ENCODE results near the gene FASTKD2. TPM values are rescaled to one million over a fixed set of nuclear protein-coding genes. Genes with fewer than 3 reads are reported as not detected.

The FASTKD2 gene
- total and polyA plus RNA-seq, 10 donors, result 8.9 to 27.1 (median 20.7) TPM

DNA sequence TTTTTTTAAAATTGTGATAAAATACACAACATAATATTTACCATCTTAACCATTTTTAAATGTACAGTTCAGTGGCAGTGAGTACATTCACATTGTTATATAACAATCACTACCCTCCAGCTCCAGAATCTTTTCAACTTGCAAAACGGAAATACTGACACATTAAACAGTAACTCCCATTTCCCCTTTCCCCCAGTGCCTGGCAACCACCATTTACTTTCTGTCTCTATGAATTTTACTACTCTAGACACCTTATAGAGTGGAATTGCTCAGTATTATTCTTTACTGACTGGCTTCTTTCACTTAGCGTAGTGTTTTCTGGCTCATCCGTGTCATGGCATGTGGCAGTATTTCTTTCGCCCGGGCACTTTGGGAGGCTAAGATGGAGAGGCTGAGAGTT is 32.6 kb downstream of the FASTKD2 start:
- no peak overlapping the region for H3K4me3 ChIP-seq
- no peak for DNase-seq
- no peaks in the 10 kb centered on the region for H3K27me3 ChIP-seq (replicated peaks in 1 of 7)
- peaks cover 5 to 28% (median 18%) of the 10 kb centered on the region in 6 donors for H3K4me1 ChIP-seq
- no peaks in the 10 kb centered on the region for H3K9me3 ChIP-seq
- H3K36me3 ChIP-seq, result peaks cover 0 to 38% (median 11%) of the 10 kb centered on the region in 6 donors
- TF ChIP-seq POLR2A (IDR thresholded peaks at IDR 0.05) (no peak), CTCF (IDR thresholded peaks at IDR 0.05 in 8 of 11, conservative IDR thresholded peaks at IDR 0.05 in 3 of 11) (no peak)
- intact Hi-C loops (cut with DNase I; ENCODE audit: low total_unique reads), result no loop called here
- peak overlapping the region in 2 of 8 donors; percentile 7 to 15 for H3K27ac ChIP-seq
- WGBS, 5 donors, result 68 to 79% (median 69%) methylated on average over 5 of the region's 5 CpGs

- intact Hi-C loops (cut with DNase I; ENCODE audit: low total_unique reads), result no loop called here
These were observed 33.7 kb downstream of the FASTKD2 start for GRCh38 chr2:206799083-206799482.

GRCh38 chr2:206800506-206801417 is 35.4 kb downstream of the FASTKD2 start:
- DNase-seq, result no peak
- no peaks in the 10 kb centered on the region for H3K9me3 ChIP-seq
- intact Hi-C loops (cut with DNase I; ENCODE audit: low total_unique reads), result loop anchor here (5.0 to 10.0 kb wide), 2 partner anchors 184 to 667 kb away; no protein-coding TSS in a partner anchor
- peak overlapping the region in 1 of 8 donors; percentile 45 for H3K4me3 ChIP-seq
- WGBS, 5 donors, result 26 to 29% (median 29%) methylated on average over 12 of the region's 12 CpGs
- no peaks in the 10 kb centered on the region for H3K27me3 ChIP-seq (replicated peaks in 1 of 7)
- peaks cover 0 to 10% (median 6%) of the 10 kb centered on the region in 6 donors for H3K36me3 ChIP-seq
- no peak overlapping the region for H3K27ac ChIP-seq
- peak; percentile 39 to 74 (median 66) for TF ChIP-seq CTCF (IDR thresholded peaks at IDR 0.05 in 8 of 11, conservative IDR thresholded peaks at IDR 0.05 in 3 of 11)
- TF ChIP-seq POLR2AphosphoS5 (IDR thresholded peaks at IDR 0.05), result no peak
- H3K4me1 ChIP-seq, result peaks cover 5 to 28% (median 18%) of the 10 kb centered on the region in 6 donors

More at GRCh38 chr2:206799083-206799482, 33.7 kb downstream of the FASTKD2 start:
- H3K9me3 ChIP-seq, result no peaks in the 10 kb centered on the region
- no peak for TF ChIP-seq POLR2AphosphoS5 (IDR thresholded peaks at IDR 0.05)
- no peaks in the 10 kb centered on the region for H3K27me3 ChIP-seq (replicated peaks in 1 of 7)
- peaks cover 0 to 27% (median 11%) of the 10 kb centered on the region in 6 donors for H3K36me3 ChIP-seq
- no peak overlapping the region for H3K4me3 ChIP-seq
- no peak for DNase-seq
- peaks cover 5 to 28% (median 18%) of the 10 kb centered on the region in 6 donors for H3K4me1 ChIP-seq
- no peak overlapping the region for H3K27ac ChIP-seq
- WGBS, 5 donors, result 41 to 68% (median 43%) methylated on average over 3 of the region's 3 CpGs

DNA sequence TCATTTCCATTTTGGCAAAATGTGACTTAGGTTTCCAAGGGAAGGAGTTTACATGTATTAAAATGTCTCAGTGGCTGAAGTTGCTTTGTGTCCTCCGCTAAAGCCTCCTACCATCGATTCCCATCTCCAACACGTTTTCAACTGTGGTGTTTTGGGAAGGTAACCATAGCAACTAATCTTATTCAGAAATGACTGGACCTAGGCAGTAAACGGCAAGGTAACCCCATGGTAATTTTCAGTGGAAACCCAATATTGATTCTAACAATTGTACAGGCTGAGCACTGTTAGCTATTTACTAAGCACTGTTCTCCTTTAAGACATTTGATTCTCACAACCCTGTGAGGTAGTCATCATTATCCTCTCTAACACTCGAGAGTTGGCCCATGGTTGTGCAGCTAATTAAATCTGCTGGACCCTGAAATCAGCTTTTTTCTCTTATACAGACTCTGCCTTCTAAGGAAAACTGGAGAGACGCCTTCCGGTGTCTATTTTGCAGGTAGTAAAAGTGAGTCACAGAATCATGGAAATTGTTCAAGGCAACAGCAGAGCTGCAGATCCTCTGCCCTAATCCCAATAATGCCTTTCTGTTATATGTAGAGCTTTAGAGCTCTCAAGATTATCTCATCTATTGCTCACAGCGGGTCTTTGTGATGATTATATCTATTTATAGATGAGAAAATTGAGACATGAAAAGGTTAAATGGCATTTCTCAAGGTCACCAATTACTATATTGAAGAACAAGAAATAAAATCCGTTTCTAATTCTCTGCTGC is 36.2 kb downstream of the FASTKD2 start:
- H3K36me3 ChIP-seq, result peaks cover 0 to 1% (median under 1%) of the 10 kb centered on the region in 6 donors
- no peaks in the 10 kb centered on the region for H3K9me3 ChIP-seq
- intact Hi-C loops (cut with DNase I; ENCODE audit: low total_unique reads), result loop anchor here (5.0 to 10.0 kb wide), 2 partner anchors 183 to 666 kb away; no protein-coding TSS in a partner anchor
- DNase-seq, result no peak
- TF ChIP-seq POLR2A (IDR thresholded peaks at IDR 0.05) (no peak), CTCF (IDR thresholded peaks at IDR 0.05 in 8 of 11, conservative IDR thresholded peaks at IDR 0.05 in 3 of 11) (no peak), POLR2AphosphoS5 (IDR thresholded peaks at IDR 0.05) (no peak)
- WGBS, 5 donors, result 84 to 92% (median 88%) methylated on average over 9 of the region's 9 CpGs
- no peak overlapping the region for H3K27ac ChIP-seq
- peaks cover 5 to 28% (median 18%) of the 10 kb centered on the region in 6 donors for H3K4me1 ChIP-seq
- H3K4me3 ChIP-seq, result no peak overlapping the region
- H3K27me3 ChIP-seq (replicated peaks in 1 of 7), result no peaks in the 10 kb centered on the region

Data from spleen (tissue), 11 donors.